Stimulated activated CD8-positive, alpha-beta memory T cell treated with anti-CD3 and anti-CD28 coated beads, Interleukin-4, amount 100 ng/mL, for 48 hours (primary cell): Measurements from ENCODE around the gene GABRB2.
"Not testable (repeated sequence)": the region's sequence is repeated elsewhere in the genome, so short reads cannot be mapped to it uniquely, and the experiment has no call there.

Source experiments
- DNase-seq: peaks from one replicate; pipeline ENCODE4 v3.0.0-alpha.2; 2020

GABRB2 gene

DNA sequence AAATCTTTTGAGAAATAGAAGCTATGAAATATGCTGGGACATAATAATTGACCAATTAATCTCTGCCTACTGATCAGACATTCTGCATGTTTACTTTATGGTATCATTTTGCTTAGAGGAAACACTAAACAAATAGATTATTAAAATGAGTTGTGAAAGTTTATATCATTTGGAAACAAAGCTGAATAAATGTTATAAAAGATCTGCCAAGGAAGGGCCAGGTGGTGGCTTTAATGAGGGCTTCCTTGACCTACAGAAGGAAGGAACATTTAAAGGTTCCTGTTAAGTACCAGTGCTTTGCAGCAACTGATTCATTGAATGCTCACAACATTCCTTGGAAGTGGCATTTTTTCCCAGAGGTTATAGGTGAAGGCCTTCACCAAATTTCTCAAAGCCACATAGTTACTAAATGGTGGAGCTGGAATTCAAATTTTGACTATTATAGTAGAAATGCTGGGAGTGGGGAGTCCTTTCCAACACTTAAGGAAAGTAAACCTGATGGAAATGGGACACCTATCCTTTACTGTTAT, 250.7 kb downstream of the GABRB2 start:
- DNase-seq: no peak

DNA sequence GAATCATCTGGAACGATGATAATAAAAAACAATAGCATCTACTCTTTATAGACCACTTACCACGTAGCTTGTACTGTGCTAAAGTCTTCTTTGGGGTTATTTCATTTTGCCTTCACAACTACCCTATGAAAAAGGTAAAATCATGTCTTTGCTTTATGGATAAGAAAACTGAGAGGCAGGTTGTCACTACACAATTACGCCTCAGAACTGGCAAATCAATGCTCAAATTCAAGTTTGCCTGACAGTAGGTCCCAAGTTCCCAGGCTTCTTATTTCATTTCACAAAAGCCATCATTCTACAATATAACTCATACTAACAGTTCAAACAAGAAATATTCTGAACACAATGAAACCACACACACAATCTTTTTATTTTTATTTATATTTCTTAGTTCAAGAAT, 258.5 kb downstream of the GABRB2 start:
- DNase-seq: no peak

- DNase-seq: no peak
These were observed 259.1 kb downstream of the GABRB2 start for GRCh38 chr5:161287436-161287835.

GRCh38 chr5:161286066-161286655, 260.4 kb downstream of the GABRB2 start:
- no peak for DNase-seq

DNA sequence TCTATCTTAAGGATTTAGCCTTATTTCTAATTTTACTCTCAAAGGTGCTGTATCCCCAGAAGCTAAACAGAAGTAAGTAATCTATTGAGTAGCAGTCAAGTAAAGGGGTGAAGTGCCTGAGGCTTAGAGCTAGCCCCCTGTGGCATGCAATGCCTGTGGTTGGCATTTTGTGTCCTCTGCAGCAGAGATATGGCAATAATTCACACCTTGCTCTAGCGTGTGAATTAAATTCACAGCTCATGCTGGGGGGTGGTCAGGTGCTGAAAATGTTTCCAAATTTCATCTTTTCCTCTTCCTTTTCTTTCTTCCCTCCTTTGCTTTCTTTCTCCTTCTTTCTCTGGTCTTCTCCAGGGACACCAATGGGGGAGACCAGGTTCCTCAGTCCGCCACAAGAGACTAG, 262.1 kb downstream of the GABRB2 start:
- DNase-seq: no peak

DNA sequence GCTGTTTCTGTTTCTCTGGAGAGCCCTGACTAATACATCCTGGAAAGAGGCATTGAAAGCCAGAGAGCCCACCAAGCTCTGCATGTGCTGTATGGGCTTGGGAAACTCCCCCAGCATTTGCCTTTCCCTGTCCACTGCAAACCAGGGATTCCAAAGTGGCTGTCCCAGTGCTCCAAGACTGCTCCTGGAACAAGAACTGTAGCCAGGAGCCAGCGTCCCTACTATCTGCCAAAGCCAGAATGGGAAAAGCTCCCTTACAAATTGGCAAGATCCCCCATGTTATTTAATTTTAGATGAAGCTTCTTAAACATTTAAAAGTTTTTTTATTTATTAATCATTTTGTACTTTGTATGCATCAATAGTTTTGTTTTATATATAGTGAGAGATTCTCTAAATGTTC, 263.2 kb downstream of the GABRB2 start:
- DNase-seq: no peak

DNA sequence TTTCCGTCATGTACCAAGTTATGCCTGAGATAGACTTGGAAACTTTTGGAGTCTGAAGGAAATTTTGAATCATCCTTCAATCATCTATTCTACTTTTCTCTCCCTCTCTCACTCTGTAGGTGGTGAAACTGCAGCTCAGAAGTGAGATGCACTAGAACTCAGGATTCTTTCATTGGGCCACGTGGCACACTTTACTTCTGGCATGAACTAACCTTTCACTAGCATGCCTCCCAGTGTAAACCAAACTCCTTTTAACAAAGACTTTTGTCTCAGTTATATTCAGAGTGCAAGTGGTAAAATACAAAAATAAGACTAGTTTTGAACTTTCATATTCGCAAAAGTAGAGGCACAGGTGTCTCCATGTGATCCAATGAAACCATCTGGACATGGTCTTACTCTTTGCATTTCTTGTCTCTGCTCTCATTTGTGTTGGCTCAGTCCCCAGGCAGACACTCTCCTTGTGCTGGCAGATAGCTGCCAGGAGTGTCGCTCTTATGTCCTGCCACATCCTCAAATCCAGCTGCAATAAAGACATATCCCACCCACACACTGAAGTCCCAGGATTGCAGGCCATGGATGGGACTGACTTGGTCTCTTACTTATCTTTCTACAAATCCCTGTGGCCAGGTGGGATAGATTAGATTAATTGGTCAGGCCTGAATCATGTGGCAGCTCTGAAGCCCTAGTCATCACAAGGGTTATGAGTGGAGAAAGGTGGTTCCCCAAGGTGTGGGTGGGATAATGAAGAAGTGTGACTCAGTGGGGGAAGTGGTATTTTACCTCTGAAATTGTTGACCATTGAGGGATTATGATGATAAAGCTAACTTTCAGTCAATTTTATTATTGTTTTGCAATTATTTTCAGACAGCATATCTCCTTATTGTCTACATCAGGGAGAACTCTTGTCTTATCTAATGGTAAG, 267.5 kb downstream of the GABRB2 start:
- no peak for DNase-seq

- DNase-seq: no peak
These were observed 269.5 kb downstream of the GABRB2 start for GRCh38 chr5:161277011-161277410.

DNA sequence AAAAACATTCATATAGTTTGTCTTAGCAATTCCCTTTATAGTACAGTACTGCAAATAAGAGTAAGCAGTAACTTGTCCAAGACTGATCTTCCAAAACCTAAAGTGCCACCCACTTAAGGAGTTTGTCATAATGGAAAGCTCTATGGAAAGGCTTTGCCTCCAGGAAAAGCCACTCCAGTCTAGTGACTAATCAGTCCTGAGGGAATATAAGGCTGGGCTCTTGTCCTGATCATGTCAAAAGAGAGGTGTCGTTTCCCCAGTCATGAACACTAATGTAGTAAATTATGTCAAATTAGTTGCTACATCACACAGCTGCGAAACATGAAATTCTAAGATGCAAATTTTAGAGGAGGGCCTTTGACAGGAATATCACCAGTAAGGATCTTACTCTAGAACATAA, 271.6 kb downstream of the GABRB2 start:
- DNase-seq: no peak

GRCh38 chr5:161273410-161273809, 273.1 kb downstream of the GABRB2 start:
- no peak for DNase-seq

DNA sequence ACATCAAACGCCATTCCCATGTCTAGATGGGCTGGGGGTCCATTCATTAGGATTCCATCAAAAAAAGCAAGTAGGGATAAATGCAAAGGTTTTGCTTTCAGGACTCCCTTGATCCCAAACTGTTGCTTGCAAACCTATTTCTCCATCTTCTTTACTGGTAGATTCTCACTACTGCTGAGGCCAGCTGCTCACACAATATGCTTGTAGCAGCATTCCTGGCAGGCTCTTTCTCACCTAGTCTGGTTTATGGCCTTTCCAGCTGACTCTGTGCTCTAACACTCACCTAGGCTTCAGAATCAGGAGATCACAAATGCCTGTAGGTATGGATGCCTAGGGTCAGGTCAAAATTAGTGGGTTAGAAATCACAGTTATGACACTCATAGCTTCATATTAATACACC, 274.7 kb downstream of the GABRB2 start:
- no peak for DNase-seq

DNA sequence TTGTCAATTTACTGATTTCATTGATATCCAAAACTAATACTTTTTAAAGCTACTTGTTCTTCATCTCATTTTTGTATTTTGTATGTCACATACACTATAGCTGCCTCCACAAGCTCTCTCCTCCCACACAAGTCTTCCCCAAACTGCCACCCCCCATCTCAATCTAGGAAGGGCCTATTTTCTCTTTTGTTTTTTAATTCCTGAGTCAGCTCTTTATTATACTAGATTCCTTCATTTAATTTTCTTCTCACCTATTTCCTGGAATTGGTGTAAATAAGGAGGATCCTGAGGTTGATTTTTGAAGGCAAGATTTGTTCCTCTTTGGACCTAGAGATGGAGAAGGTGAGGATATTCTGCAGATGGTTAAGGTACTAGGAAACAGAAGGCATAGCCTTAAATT, 277.4 kb downstream of the GABRB2 start:
- DNase-seq: no peak

GRCh38 chr5:161266954-161267353, 279.6 kb downstream of the GABRB2 start:
- DNase-seq: no peak

DNA sequence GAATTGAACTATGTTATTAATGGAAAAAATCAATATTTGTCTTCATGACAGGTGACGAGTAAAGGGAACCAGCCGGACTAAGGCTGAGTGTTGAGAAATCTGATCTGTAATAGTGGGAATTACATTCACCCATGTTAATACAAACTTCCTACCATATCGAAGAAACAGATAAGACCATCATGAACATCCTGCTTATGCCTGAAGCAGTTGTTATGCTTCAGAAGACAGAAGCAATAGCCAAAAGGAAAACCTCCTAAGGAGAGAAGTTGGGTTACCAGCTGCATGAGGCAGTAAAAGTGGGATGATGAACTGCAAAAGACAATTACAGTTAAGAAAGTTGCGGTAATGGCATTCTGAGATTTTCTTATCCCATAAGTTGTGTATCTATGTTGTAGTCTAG, 281.5 kb downstream of the GABRB2 start:
- no peak for DNase-seq

GRCh38 chr5:161263191-161263590, 283.3 kb downstream of the GABRB2 start:
- DNase-seq: no peak

- DNase-seq: no peak
These were observed 284.7 kb downstream of the GABRB2 start for GRCh38 chr5:161261668-161262323.

DNA sequence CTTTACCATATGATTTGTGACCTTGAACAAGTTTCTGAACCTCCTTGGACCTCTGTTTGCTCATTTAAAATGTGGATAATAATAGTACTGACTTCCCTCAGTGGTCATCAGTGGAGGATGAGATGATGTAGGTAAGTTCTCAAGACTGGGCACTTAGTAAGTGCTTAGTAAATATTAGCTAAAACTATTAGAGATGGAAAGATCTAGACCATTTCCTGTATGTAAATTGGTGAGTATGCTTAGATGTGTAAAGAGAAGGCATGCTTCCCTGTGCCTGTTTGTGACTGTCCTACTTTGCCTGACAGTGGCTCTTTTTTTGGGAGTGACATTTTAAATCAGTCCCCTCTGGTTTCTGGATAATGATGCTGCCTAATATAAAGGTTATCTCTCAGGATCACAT, 288.1 kb downstream of the GABRB2 start:
- no peak for DNase-seq

DNA sequence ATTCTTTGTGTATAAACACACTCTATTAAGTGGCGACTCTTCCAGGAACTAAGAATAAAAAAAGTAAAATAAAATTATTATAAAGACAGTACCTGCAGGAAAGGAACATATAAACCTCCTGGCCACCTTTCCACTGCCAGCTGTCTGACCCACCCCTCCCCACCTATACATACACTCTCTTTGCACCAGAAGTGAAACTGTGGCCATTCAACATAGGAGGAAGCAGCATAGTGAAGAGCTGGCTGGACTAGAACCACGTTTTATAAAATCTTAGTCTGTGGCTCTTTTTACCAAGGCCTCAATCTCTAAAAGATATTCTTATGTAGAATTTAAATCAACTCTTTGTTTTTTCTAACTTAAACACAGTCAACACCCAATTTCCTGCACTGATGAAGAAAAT, 289.6 kb downstream of the GABRB2 start:
- DNase-seq: no peak

GRCh38 chr5:161252955-161253354, 293.6 kb downstream of the GABRB2 start:
- DNase-seq: not testable (repeated sequence)

DNA sequence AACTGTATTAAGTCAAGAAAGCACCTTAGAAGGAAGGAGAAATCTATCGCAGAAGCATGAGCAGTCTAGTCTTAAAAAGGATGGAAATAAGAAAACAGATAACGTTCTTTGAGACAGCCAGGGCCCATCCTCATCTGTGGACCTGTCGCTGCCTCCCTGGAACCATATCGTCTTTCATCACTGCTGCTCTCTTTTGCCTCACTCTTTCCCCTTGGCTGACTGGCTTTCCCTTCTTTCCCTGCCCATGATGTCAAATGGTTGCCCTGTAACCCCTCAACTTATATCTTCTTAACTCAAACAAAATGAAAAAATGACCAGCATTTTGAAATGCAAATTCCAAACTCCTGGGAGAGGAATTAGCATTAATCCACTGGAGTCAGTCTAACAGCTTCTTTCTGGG, 299.8 kb downstream of the GABRB2 start:
- no peak for DNase-seq

GRCh38 chr5:161245846-161246245, 300.7 kb downstream of the GABRB2 start:
- not testable (repeated sequence) for DNase-seq
